Ishikawa (cell line): ENCODE data around the gene MACROH2A2.

Source experiments
- CEBPB ChIP-seq: IDR thresholded peaks from 2 replicates; pipeline ENCODE4 v1.6.1; 2012
- CREB1 ChIP-seq: IDR thresholded peaks from 2 replicates; pipeline ENCODE4 v1.6.1; 2012; ENCODE audit warnings: low read depth
- EGR1 ChIP-seq: IDR thresholded peaks from 2 replicates; pipeline ENCODE4 v1.6.1; 2012
- EP300 ChIP-seq: IDR thresholded peaks from 2 replicates; pipeline ENCODE4 v1.6.1; 2012; ENCODE audit warnings: borderline replicate concordance
- FOXM1 ChIP-seq: IDR thresholded peaks from 2 replicates; pipeline ENCODE4 v1.6.1; 2012; ENCODE audit warnings: low read depth, borderline replicate concordance
- NFIC ChIP-seq: IDR thresholded peaks from 2 replicates; pipeline ENCODE4 v1.6.1; 2012
- RAD21 ChIP-seq: IDR thresholded peaks from 2 replicates; pipeline ENCODE4 v1.6.1; 2012; ENCODE audit warnings: low read depth
- TAF1 ChIP-seq: IDR thresholded peaks from 2 replicates; pipeline ENCODE4 v1.6.1; 2012; ENCODE audit warnings: low read depth, mild to moderate bottlenecking
- TCF12 ChIP-seq: IDR thresholded peaks from 2 replicates; pipeline ENCODE4 v1.6.1; 2012; ENCODE audit warnings: low read depth
- TEAD4 ChIP-seq: IDR thresholded peaks from 2 replicates; pipeline ENCODE4 v1.6.1; 2012
- USF1 ChIP-seq: IDR thresholded peaks from 2 replicates; pipeline ENCODE4 v1.6.1; 2012
- YY1 ChIP-seq: IDR thresholded peaks from 2 replicates; pipeline ENCODE4 v1.6.1; 2012; ENCODE audit warnings: low read depth
- ZBTB7A ChIP-seq: IDR thresholded peaks from 2 replicates; pipeline ENCODE4 v1.6.1; 2012; ENCODE audit warnings: low read depth
- TF ChIP-seq, protein P1 (sequence below): IDR thresholded peaks from 2 replicates; pipeline ENCODE4 v1.6.1; 2012; ENCODE audit warnings: low read depth, mild to moderate bottlenecking
- TF ChIP-seq, protein P2 (sequence below): IDR thresholded peaks from 2 replicates; pipeline ENCODE4 v1.6.1; 2012

Gene MACROH2A2

GRCh38 chr10:70160798-70161197 is 108.2 kb downstream of the MACROH2A2 start:
- TF ChIP-seq TCF12 (no peak), USF1 (no peak), TEAD4 (no peak), FOXM1 (no peak), ZBTB7A (no peak), TAF1 (no peak), RAD21 (no peak), NFIC (no peak), EGR1 (no peak), CEBPB (no peak), EP300 (no peak), YY1 (no peak), CREB1 (no peak)
- TF ChIP-seq, protein P1, sequence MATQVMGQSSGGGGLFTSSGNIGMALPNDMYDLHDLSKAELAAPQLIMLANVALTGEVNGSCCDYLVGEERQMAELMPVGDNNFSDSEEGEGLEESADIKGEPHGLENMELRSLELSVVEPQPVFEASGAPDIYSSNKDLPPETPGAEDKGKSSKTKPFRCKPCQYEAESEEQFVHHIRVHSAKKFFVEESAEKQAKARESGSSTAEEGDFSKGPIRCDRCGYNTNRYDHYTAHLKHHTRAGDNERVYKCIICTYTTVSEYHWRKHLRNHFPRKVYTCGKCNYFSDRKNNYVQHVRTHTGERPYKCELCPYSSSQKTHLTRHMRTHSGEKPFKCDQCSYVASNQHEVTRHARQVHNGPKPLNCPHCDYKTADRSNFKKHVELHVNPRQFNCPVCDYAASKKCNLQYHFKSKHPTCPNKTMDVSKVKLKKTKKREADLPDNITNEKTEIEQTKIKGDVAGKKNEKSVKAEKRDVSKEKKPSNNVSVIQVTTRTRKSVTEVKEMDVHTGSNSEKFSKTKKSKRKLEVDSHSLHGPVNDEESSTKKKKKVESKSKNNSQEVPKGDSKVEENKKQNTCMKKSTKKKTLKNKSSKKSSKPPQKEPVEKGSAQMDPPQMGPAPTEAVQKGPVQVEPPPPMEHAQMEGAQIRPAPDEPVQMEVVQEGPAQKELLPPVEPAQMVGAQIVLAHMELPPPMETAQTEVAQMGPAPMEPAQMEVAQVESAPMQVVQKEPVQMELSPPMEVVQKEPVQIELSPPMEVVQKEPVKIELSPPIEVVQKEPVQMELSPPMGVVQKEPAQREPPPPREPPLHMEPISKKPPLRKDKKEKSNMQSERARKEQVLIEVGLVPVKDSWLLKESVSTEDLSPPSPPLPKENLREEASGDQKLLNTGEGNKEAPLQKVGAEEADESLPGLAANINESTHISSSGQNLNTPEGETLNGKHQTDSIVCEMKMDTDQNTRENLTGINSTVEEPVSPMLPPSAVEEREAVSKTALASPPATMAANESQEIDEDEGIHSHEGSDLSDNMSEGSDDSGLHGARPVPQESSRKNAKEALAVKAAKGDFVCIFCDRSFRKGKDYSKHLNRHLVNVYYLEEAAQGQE: no peak
- TF ChIP-seq, protein P2, sequence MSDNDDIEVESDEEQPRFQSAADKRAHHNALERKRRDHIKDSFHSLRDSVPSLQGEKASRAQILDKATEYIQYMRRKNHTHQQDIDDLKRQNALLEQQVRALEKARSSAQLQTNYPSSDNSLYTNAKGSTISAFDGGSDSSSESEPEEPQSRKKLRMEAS: no peak
